GM12891 (cell line): ENCODE data around the gene TEPSIN.

ENCODE experiments used
- PAX5 ChIP-seq: IDR thresholded peaks from 2 replicates; pipeline ENCODE4 v1.6.1; 2011; ENCODE audit warnings: low read length, moderate library complexity, mild to moderate bottlenecking; ENCODE audit not compliant: insufficient read depth, severe bottlenecking
- POLR2A ChIP-seq: IDR thresholded peaks from 2 replicates; pipeline ENCODE4 v1.6.1; 2011; ENCODE audit warnings: low read depth, low read length, control low read depth
- POLR2AphosphoS5 ChIP-seq: IDR thresholded peaks from 2 replicates; pipeline ENCODE4 v1.6.1; 2011; ENCODE audit warnings: low read depth, low read length, control low read depth
- POU2F2 ChIP-seq: IDR thresholded peaks from 2 replicates; pipeline ENCODE4 v1.6.1; 2011; ENCODE audit warnings: low read depth, mild to moderate bottlenecking, control low read depth, low read length, moderate library complexity
- SPI1 ChIP-seq: IDR thresholded peaks from 2 replicates; pipeline ENCODE4 v1.6.1; 2011; ENCODE audit warnings: low read depth, low read length, control low read depth
- TAF1 ChIP-seq: IDR thresholded peaks from 2 replicates; pipeline ENCODE4 v1.6.1; 2011; ENCODE audit warnings: low read depth, low read length, control low read depth

- no peak for TF ChIP-seq PAX5
- TF ChIP-seq POLR2A: no peak
- TF ChIP-seq POLR2AphosphoS5: no peak
- no peak for TF ChIP-seq TAF1
- TF ChIP-seq SPI1: no peak
- no peak for TF ChIP-seq POU2F2
These were observed 20.3 kb upstream of the TEPSIN start for GRCh38 chr17:81259058-81259605.
